Liver (tissue), 9 donors: Measurements from ENCODE around the gene RBBP4. TPM values are rescaled to one million over a fixed set of nuclear protein-coding genes. Genes with fewer than 3 reads are reported as not detected.

Experiments
- DNase-seq: peaks from one replicate; pipeline ENCODE4 v3.0.0-alpha.2; 2017; ENCODE audit warnings: low spot score
- H3K27ac ChIP-seq, 2 donors: one replicate each; pipeline ENCODE4 v1.7.0; 2013; ENCODE audit warnings: inconsistent platforms in 2 of 2, low read length in 2 of 2, control low read depth in 1 of 2, low read depth in 1 of 2, mild to moderate bottlenecking in 1 of 2
- H3K27me3 ChIP-seq, 4 donors: one replicate each; pipeline versions ENCODE4 v1.6.1 to v1.7.0; 2013; ENCODE audit warnings: low read length in 3 of 4, inconsistent platforms in 1 of 4, mild to moderate bottlenecking in 1 of 4, moderate library complexity in 1 of 4; ENCODE audit not compliant: control insufficient read depth in 4 of 4, insufficient read depth in 4 of 4
- H3K36me3 ChIP-seq, 4 donors: one replicate each; pipeline versions ENCODE4 v1.6.1 to v1.7.0; 2013; ENCODE audit warnings: low read length in 3 of 4, mild to moderate bottlenecking in 3 of 4, low read depth in 1 of 4, moderate library complexity in 1 of 4; ENCODE audit not compliant: control insufficient read depth in 4 of 4, insufficient read depth in 3 of 4
- H3K4me1 ChIP-seq, 4 donors: one replicate each; pipeline versions ENCODE4 v1.6.1 to v1.7.0; 2013; ENCODE audit warnings: low read length in 3 of 4, mild to moderate bottlenecking in 3 of 4, moderate library complexity in 1 of 4; ENCODE audit not compliant: control insufficient read depth in 4 of 4, insufficient read depth in 4 of 4
- H3K4me3 ChIP-seq, 3 donors: one replicate each; pipeline versions ENCODE4 v1.6.1 to v1.7.0; 2013; ENCODE audit warnings: low read length in 3 of 3, control low read depth in 1 of 3, low read depth in 1 of 3, mild to moderate bottlenecking in 1 of 3
- H3K9ac ChIP-seq, 2 donors: one replicate each; pipeline ENCODE4 v1.7.0; 2013; ENCODE audit warnings: low read length in 2 of 2, mild to moderate bottlenecking in 2 of 2, moderate library complexity in 2 of 2, control low read depth in 1 of 2, low read depth in 1 of 2
- H3K9me3 ChIP-seq, 4 donors: one replicate each; pipeline versions ENCODE4 v1.6.1 to v1.7.0; 2013; ENCODE audit warnings: low read length in 3 of 4; ENCODE audit not compliant: control insufficient read depth in 4 of 4
- FOXA2 ChIP-seq: IDR thresholded peaks from 2 replicates; pipeline ENCODE4 v1.6.1; 2016; ENCODE audit warnings: antibody characterized with exemption
- GABPA ChIP-seq, 2 donors: IDR thresholded peaks in 1 of 2; conservative IDR thresholded peaks in 1 of 2; 2 replicates each; pipeline ENCODE4 v1.6.1; 2016; ENCODE audit warnings: antibody characterized with exemption in 2 of 2, mild to moderate bottlenecking in 1 of 2, moderate library complexity in 1 of 2
- HNF4A ChIP-seq, 2 donors: conservative IDR thresholded peaks; 2 replicates each; pipeline ENCODE4 v1.6.1; 2016; ENCODE audit warnings: antibody characterized with exemption in 2 of 2, mild to moderate bottlenecking in 2 of 2
- HNF4G ChIP-seq: IDR thresholded peaks from 2 replicates; pipeline ENCODE4 v1.6.1; 2016; ENCODE audit warnings: antibody characterized with exemption
- JUND ChIP-seq, 2 donors: IDR thresholded peaks; 2 replicates each; pipeline ENCODE4 v1.6.1; 2016; ENCODE audit warnings: antibody characterized with exemption in 2 of 2
- NR2F2 ChIP-seq: IDR thresholded peaks from 2 replicates; pipeline ENCODE4 v1.6.1; 2016; ENCODE audit warnings: antibody characterized with exemption
- REST ChIP-seq: IDR thresholded peaks from 2 replicates; pipeline ENCODE4 v1.6.1; 2016; ENCODE audit warnings: antibody characterized with exemption, mild to moderate bottlenecking
- RXRA ChIP-seq, 2 donors: IDR thresholded peaks; 2 replicates each; pipeline ENCODE4 v1.6.1; 2017 to 2018; ENCODE audit warnings: antibody characterized with exemption in 2 of 2, mild to moderate bottlenecking in 1 of 2
- YY1 ChIP-seq: IDR thresholded peaks from 2 replicates; pipeline ENCODE4 v1.6.1; 2016; ENCODE audit warnings: antibody characterized with exemption, mild to moderate bottlenecking
- WGBS: extraction: QIAGEN DNeasy Blood & Tissue Kit; methylation state at CpG from one replicate; pipeline ENCODE4 v1.1.7; 2013; 5-methylcytosine and 5-hydroxymethylcytosine counted together
- polyA plus RNA-seq, 2 donors: library from polyadenylated mRNA; stranded (reverse) in 1 of 2; unstranded in 1 of 2; fragments of 200-250 nt in 1 of 2; fragments of >200 nt in 1 of 2; fragmentation: Nextera tagmentation in 1 of 2; extraction: Ambion mirVana in 1 of 2; gene quantifications; one replicate each; pipeline versions ENCODE4 v1.2.1 to v1.2.3, GENCODE V29; 2013 to 2015
- total RNA-seq, 2 donors: library from RNA; depleted of rRNA; stranded (reverse); fragments of >200 nt; gene quantifications; one replicate each; pipeline ENCODE4 v1.2.3, GENCODE V29; 2014
- TF ChIP-seq, protein P1 (sequence below): IDR thresholded peaks from 2 replicates; pipeline ENCODE4 v1.6.1; 2016; ENCODE audit warnings: antibody characterized with exemption
- TF ChIP-seq, protein P2 (sequence below): IDR thresholded peaks from 2 replicates; pipeline ENCODE4 v1.6.1; 2016; ENCODE audit warnings: antibody characterized with exemption
- donor health status: healthy.
- donor health status: healthy.
- donor health status: healthy.
- donor health status: healthy.
- donor health status: healthy.

RBBP4 gene
- total and polyA plus RNA-seq, 4 donors: 35.3 to 93.1 (median 49.0) TPM

DNA sequence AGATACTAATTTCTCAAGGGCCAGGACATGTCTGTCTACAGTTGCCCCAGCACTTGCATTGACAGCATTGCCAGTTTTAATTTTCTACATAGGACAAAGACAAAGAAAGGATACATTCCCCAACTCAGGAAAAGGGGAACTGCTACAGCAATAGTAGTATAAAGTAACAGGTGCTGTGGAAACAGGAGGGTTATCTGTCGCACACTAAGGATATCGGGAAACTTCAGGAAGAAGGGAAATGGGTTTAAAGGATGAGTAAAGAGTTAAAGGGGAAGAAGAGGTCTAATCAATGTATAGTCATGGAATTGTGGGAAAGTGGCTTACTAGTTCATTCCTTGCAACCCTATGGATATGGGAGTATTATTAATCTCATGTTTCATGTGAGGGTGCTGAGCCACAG lies 35.4 kb downstream of the RBBP4 start (continued):
- TF ChIP-seq RXRA (IDR thresholded peaks at IDR 0.05): no peak

DNA sequence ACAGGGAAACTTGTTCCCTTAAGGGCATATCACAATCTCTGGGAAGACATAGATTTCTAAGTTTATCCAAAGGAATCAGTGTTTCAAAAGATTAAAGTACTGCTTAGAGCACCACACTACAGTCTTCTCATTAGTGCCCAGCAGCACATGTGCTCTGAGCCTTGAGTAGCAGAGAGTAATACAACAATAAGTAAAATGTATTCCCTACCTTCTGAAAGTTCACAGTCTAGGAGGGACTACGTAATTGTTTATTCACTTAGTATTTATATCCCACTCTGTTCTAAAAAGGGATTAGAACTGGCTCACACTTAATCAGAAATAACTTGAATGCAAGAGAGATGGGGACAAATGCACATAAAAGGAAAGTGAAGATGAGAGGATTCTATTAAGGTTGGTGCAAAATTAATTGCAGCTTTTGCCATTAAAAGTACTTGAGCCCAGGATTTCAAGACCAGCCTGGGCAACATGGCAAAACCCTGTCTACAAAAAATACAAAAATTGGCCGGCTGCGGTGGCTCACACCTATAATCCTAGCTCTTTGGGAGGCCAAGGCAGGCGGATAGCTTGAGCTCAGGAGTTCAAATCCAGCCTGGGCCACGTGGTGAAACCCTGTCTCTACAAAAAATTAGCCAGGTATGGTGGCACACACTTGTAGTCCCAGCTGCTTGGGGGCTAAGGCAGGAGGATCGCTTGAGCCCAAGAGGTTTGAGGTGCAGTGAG lies 42.6 kb downstream of the RBBP4 start:
- no peak overlapping the region for H3K4me3 ChIP-seq
- no peak overlapping the region for H3K27ac ChIP-seq
- no peaks in the 10 kb centered on the region for H3K9me3 ChIP-seq
- H3K36me3 ChIP-seq: no peaks in the 10 kb centered on the region
- DNase-seq: no peak
- WGBS: 95% methylated on average over 6 of the region's 6 CpGs
- H3K27me3 ChIP-seq: no peaks in the 10 kb centered on the region
- no peak overlapping the region for H3K9ac ChIP-seq
- H3K4me1 ChIP-seq: no peaks in the 10 kb centered on the region
- TF ChIP-seq, protein P1, sequence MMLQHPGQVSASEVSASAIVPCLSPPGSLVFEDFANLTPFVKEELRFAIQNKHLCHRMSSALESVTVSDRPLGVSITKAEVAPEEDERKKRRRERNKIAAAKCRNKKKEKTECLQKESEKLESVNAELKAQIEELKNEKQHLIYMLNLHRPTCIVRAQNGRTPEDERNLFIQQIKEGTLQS: no peak
- TF ChIP-seq HNF4A (conservative IDR thresholded peaks at IDR 0.05) (no peak), HNF4G (no peak), JUND (IDR thresholded peaks at IDR 0.05) (no peak), REST (no peak), FOXA2 (no peak), NR2F2 (no peak), YY1 (no peak)
- TF ChIP-seq, protein P2, sequence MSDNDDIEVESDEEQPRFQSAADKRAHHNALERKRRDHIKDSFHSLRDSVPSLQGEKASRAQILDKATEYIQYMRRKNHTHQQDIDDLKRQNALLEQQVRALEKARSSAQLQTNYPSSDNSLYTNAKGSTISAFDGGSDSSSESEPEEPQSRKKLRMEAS: no peak

DNA sequence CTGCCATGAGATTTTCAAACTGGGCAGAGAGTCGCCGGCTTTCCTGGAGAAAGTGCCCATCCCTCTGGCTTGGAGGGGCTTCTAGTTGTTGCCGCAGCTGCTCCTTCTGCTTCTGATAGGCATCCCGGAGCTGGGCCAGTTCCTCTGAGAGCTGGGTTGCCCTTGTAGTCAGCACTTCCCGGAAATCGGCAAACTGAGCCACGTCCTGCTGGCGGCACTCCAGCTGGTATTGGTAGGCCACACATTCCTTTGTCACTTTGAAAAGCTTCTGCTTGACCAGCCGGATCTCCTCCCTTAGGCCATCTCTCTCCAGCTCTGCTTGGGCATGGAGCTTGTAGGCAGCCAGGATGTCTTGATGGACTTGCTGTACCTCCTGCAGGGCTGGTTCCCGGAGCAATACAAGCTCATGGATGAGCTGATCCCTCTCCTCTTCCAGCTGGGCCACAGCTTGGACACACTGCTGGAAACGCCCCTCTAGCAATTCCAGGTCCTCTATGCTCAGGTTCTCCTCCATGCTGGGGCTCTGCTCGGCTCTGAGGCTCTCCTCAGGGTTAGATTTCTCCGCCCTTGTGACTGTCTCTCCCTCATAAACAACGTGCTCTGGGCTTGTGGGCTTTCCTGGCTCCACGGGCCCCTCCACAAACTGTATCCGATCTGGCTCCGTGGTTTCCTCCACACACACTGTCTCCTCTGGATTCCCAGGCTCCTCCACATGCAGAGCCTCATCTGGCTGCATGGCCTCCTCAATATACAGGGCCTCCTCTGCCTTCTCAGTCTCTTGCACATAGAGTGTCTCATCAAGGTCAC lies 44.3 kb downstream of the RBBP4 start:
- no peaks in the 10 kb centered on the region for H3K4me1 ChIP-seq
- no peaks in the 10 kb centered on the region for H3K27me3 ChIP-seq
- H3K27ac ChIP-seq: no peak overlapping the region
- no peak overlapping the region for H3K9ac ChIP-seq
- no peaks in the 10 kb centered on the region for H3K36me3 ChIP-seq
- no peak for DNase-seq
- WGBS: 70% methylated on average over 17 of the region's 17 CpGs
- H3K9me3 ChIP-seq: no peaks in the 10 kb centered on the region
- H3K4me3 ChIP-seq: no peak overlapping the region
- TF ChIP-seq GABPA (IDR thresholded peaks at IDR 0.05 in 1 of 2, conservative IDR thresholded peaks at IDR 0.05 in 1 of 2): no peak
